ENCODE data around the gene CKAP2L.

DNA sequence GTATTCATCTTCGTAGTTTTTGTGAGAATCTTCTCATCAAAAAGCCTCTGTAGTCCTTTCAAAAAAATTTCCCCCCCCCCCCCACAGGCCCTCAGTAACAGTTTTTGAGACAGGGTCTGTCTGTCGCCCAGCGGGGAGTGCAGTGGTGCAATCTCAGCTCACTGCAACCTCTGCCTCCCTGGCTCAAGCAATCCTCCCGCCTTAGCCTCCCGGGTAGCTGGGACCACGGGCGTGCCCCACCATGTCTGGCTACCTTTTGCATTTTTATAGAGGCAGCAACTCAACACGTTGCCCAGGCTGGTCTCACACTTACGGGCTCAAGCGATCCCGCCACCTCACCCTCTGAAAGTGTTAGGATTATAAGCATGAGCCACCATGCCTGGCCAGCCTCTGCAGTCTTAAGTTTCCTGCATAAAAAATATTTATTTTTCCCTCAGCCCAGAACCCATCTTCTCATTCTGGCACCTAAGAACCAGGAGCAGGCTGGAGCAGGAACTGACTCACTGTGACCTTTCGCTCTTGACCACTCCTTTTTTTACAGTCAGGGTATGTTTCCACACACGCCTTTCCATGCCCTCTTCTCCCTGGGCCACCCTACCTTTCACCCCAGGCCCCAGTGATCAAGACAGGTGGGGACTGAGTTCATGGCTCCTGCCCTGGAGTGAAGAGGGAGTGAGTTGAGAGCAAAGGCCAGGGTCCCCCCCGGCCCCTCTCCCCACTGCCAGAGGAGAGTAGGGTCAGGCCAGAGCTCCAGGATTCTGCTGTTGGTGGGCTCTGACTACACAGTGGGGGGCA, 76.1 kb downstream of the CKAP2L start:
- TF ChIP-seq, protein P1, sequence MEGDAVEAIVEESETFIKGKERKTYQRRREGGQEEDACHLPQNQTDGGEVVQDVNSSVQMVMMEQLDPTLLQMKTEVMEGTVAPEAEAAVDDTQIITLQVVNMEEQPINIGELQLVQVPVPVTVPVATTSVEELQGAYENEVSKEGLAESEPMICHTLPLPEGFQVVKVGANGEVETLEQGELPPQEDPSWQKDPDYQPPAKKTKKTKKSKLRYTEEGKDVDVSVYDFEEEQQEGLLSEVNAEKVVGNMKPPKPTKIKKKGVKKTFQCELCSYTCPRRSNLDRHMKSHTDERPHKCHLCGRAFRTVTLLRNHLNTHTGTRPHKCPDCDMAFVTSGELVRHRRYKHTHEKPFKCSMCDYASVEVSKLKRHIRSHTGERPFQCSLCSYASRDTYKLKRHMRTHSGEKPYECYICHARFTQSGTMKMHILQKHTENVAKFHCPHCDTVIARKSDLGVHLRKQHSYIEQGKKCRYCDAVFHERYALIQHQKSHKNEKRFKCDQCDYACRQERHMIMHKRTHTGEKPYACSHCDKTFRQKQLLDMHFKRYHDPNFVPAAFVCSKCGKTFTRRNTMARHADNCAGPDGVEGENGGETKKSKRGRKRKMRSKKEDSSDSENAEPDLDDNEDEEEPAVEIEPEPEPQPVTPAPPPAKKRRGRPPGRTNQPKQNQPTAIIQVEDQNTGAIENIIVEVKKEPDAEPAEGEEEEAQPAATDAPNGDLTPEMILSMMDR (IDR thresholded peaks at IDR 0.05; ENCODE audit: low read depth, low read length), result no peak
- TF ChIP-seq EZH2phosphoT487 (IDR thresholded peaks at IDR 0.05; ENCODE audit: low read depth), result no peak

All from OCI-LY3 (cell line).